ENCODE data around the gene WASL.
A peak's percentile ranks its signal among the peaks of the same experiment; 100 is the strongest.
"Not testable (repeated sequence)": the region's sequence is repeated elsewhere in the genome, so short reads cannot be mapped to it uniquely, and the experiment has no call there.

The WASL gene

GRCh38 chr7:123768493-123768892 is 19.7 kb upstream of the WASL start:
- DNase-seq: no peak

DNA sequence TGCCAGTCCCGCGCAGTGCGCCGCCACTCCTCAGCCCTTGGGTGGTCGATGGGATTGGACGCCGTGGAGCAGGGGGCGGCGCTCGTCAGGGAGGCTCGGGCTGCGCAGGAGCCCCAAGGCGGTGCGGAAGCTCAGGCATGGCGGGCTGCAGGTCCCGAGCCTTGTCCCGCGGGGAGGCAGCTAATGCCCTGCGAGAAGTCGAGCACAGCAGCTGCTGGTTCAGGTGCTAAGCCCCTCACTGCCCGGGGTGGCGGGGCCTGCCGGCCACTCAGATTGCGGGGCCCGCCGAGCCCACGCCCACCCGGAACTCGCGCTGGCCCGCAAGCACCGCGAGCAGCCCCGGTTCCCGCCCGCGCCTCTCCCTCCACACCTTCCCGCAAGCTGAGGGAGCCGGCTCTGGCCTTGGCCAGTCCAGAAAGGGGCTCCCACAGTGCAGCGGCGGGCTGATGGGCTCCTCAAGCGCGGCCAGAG is 14.4 kb upstream of the WASL start:
- DNase-seq: no peak

- no peak for DNase-seq
These were observed 12.9 kb upstream of the WASL start for GRCh38 chr7:123761729-123762128.

GRCh38 chr7:123757095-123757494 is 8.3 kb upstream of the WASL start:
- no peak for DNase-seq

DNA sequence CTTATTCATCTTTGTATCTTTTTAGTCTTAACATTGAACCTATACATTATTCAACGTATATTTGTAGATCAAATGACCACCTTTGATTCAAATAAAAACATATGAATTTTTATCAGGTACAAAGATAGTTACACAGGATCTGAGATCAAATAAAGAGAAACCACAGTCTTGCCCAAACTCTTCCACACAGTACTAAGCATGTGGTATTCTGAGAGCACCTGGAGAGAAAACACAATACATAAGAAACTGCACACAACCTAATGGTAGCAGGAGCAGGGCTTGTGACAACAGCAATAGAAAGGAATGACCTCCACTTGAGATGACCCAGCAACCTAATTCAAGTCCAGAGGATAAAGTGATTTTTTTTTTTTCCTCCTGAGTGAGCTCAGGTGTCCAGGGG is 6.5 kb upstream of the WASL start:
- no peak for DNase-seq

DNA sequence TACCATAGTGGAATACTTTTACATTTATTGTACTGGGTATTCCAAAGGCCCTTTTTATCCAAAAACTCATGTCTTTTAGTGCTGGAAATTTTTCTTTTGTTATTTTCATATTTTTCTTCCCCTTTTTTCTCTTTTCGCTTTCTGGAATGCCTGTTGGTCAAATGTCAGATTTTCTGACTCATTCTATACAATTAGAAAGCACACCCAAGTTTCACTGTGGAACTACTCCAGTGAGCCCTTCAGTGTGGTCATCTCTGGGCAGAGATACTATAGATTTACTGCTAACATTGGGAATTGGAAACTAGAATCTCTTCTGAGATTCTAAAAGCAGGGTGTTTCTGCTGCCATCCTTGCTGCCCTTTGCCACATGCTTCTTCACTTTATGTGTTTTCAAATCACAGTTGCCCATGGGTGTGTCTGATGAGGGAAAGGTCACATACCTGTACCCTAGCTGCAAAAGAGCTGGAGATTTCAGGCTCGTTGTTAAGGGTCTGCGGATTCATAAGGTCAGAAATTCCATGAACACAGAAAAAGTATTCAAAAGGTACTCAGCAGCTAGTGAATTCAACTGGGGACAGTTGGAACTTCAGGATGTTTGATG is 5.6 kb upstream of the WASL start:
- DNase-seq: no peak

DNA sequence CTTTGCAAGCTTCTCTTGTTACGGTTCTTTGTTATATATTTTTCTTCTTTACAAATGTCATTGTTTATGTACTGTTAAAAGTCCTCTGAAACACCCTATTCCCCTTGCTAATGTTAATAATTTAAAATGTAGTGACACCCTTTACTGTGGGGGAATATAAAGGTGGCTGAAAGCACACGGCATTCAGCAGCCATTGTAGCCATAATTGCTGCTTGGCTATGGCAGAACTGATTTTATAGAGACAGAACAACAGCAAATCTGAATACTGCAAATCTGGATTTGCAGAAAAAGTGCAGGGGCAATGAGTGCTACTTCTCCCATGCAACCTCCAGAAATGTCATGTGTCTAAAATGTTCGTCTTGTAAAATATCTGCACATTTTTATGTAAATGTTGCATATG is 3.7 kb upstream of the WASL start:
- no peak for DNase-seq

GRCh38 chr7:123751821-123752220 is 3.0 kb upstream of the WASL start:
- DNase-seq: no peak

GRCh38 chr7:123750389-123751230 is 1.8 kb upstream of the WASL start:
- DNase-seq: no peak

GRCh38 chr7:123749537-123749857 is 694 bp upstream of the WASL start:
- DNase-seq: peak; percentile 45

GRCh38 chr7:123748171-123748733 is 551 bp downstream of the WASL start:
- DNase-seq: peak; percentile 38

DNA sequence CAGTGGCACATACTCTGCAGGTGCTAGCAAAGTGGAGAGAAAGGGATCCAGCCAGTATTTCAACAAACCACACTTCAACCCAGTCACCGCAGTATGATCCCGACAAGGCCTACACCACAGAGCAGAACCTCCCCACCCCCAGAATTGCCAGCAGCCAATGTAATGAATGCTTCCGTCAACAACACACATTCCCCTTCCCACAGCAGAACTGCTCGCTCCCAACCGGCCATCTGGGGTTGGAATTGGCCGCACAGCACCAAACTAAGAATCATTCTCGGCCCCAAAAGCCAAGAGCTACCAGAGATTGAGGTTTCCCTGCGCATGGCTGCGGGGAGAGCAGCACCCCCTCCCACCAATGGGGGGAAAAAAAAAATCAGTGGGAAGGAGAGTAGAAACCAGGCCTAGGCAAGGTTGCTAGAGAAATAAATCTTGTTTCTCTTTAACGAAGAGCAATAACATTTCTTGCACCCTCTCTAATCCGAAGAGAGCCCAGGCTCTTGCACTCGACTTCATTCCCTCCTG is 1.1 kb downstream of the WASL start:
- peak; percentile 26 for DNase-seq

GRCh38 chr7:123746931-123747488 is 1.8 kb downstream of the WASL start:
- peak; percentile 23 for DNase-seq

DNA sequence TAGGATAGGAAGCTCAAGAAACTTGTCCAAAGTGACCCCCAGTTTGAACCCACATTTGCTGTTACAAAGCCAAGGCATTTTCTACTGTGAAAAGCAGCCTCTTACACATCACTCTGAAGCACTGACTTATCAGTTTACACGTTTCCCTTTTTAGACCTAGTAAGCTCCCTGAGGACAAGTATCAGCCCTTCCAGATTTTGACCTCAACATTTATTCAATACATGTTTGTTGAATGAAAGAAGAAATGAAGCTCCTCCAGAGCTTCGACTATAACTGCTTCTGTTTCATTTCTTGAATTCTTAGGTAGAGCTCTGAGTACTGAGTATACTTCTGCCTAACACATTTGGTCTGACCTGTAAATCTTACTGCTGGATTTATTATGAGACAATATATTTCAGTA is 2.7 kb downstream of the WASL start:
- DNase-seq: no peak

DNA sequence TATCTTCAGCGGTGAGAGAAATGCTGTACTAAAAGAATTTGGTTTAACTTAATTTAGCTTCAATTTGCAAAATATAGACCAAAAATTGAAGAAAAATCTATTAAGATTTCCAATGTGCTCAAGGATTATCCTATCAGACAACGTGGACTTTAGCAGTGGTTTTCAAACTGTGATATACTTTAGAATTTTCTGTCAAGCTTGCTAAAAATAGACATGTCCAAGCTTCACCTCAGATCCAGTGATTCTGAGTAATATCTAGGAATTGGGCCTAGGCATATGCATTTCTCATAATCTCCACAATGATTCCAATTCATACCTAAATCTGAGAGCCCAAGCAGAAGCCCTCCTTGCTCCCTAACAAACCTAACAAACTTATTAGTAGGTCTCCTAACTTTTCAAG is 3.4 kb downstream of the WASL start:
- no peak for DNase-seq

- DNase-seq: no peak
These were observed 4.4 kb downstream of the WASL start for GRCh38 chr7:123744416-123744815.

DNA sequence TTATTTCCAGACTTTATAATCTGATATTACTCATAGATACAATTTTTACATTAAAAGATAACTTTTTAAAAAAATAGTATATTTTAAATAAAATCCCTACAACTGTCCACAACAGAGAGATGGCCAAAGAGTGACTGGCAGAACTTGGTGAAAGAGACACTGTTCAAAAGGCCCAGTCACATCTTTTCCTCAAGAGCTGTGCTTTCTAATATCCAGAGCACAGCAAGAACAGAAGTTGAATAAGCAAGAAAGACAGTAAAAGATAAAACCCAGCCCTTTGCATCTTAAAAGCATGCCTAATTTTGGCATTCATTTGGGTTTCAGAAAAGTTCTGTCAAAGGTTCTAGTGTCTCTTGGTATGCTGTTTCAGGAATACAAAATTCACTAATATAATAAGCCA is 6.9 kb downstream of the WASL start:
- DNase-seq: no peak

- DNase-seq: no peak
These were observed 10.0 kb downstream of the WASL start for GRCh38 chr7:123738808-123739207.

- no peak for DNase-seq
These were observed 10.4 kb downstream of the WASL start for GRCh38 chr7:123738356-123738755.

GRCh38 chr7:123737168-123737674 is 11.6 kb downstream of the WASL start:
- DNase-seq: not testable (repeated sequence)

GRCh38 chr7:123735539-123735938 is 13.3 kb downstream of the WASL start:
- DNase-seq: no peak

DNA sequence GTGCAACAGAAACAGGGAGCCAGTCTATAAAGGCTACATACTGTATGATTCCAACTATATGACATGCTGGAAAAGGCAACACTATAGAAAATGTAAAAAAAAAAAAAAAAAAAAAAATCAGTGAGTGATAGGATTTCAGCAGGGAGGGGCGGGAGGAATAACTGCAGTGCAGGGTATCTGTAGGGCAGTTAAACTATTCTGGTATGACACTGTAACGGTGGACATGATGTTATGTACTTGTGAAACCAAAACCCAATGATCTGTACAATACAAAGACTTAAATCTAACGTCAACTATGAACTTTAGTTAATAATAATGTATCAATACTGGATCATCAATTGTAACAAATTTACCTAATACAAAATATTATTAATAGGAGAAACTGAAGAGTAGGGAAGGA is 14.3 kb downstream of the WASL start:
- DNase-seq: no peak

- no peak for DNase-seq
These were observed 16.3 kb downstream of the WASL start for GRCh38 chr7:123732413-123733091.
